Sigmoid colon (tissue), 4 donors: ENCODE results near the gene ATPAF1.

Experiments used
- EP300 ChIP-seq, 4 donors: sonication (generic); formaldehyde crosslinking; IDR thresholded peaks; one replicate each; pipeline ENCODE4 v1.6.1; 2017; ENCODE audit warnings: antibody characterized with exemption in 4 of 4
- POLR2A ChIP-seq, 2 donors: fragments of 450-650 bp; IDR thresholded peaks; one replicate each; pipeline ENCODE4 v1.6.1; 2016; ENCODE audit warnings: antibody characterized with exemption in 2 of 2, mild to moderate bottlenecking in 2 of 2, moderate library complexity in 2 of 2
- POLR2AphosphoS5 ChIP-seq, 4 donors: sonication (generic); formaldehyde crosslinking; IDR thresholded peaks; one replicate each; pipeline ENCODE4 v1.6.1; 2017; ENCODE audit warnings: antibody characterized with exemption in 4 of 4
- TF ChIP-seq, protein P1 (sequence below), 4 experiments: fragments of 450-650 bp in 3 of 4; fragments of 200-600 bp in 1 of 4; IDR thresholded peaks; one replicate each; pipeline ENCODE4 v1.5.1; 2016 to 2019; ENCODE audit warnings: antibody characterized with exemption in 4 of 4, mild to moderate bottlenecking in 3 of 4, moderate library complexity in 2 of 4

DNA sequence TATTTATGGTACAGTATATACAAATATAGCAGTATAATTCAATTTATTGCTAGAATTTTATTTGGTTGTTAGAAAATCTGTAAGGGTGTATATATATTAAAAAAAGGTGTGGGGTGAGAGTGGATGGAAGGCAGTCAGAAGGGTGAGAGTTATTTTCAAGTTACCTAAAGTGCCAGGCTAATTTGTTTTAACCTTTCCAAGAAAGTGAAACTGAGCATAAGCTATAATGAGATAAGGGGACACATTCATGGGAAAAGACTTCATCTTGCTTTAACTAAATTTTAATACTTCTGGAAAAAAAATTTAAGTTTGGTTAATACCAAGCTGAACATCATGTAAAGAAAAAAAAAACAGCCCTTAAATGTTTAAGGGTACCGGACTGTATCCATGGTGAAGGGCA lies 8.4 kb upstream of the ATPAF1 start:
- TF ChIP-seq POLR2A (IDR thresholded peaks at IDR 0.05) = no peak
- TF ChIP-seq, protein P1, sequence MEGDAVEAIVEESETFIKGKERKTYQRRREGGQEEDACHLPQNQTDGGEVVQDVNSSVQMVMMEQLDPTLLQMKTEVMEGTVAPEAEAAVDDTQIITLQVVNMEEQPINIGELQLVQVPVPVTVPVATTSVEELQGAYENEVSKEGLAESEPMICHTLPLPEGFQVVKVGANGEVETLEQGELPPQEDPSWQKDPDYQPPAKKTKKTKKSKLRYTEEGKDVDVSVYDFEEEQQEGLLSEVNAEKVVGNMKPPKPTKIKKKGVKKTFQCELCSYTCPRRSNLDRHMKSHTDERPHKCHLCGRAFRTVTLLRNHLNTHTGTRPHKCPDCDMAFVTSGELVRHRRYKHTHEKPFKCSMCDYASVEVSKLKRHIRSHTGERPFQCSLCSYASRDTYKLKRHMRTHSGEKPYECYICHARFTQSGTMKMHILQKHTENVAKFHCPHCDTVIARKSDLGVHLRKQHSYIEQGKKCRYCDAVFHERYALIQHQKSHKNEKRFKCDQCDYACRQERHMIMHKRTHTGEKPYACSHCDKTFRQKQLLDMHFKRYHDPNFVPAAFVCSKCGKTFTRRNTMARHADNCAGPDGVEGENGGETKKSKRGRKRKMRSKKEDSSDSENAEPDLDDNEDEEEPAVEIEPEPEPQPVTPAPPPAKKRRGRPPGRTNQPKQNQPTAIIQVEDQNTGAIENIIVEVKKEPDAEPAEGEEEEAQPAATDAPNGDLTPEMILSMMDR (IDR thresholded peaks at IDR 0.05) = no peak
- TF ChIP-seq POLR2AphosphoS5 (IDR thresholded peaks at IDR 0.05) = no peak
- no peak for TF ChIP-seq EP300 (IDR thresholded peaks at IDR 0.05)
